ENCODE results near the gene KIAA0232. TPM values are rescaled to one million over a fixed set of nuclear protein-coding genes. Genes with fewer than 3 reads are reported as not detected.

The KIAA0232 gene
- polyA plus RNA-seq, 1 donor (not counting 4 experiments of a cell fraction or from before 2014, with no cell fraction given), result 10.0 TPM

GRCh38 chr4:6767386-6767747, 15.2 kb upstream of the KIAA0232 start:
- Histone ChIP-seq H3K4me3 (ENCODE audit: control insufficient read depth in 2 of 3, extremely low read depth in 1 of 3, insufficient read depth in 2 of 3, low read depth in 1 of 3, low read length in 3 of 3) (peak overlapping the region in 1 of 3 experiments; percentile 21), H3K36me3 (ENCODE audit: control insufficient read depth in 2 of 2, extremely low read depth in 1 of 2, insufficient read depth in 2 of 2, low read length in 2 of 2) (no peaks in the 10 kb centered on the region), H3K9ac (ENCODE audit: control insufficient read depth, extremely low read depth, insufficient read depth, low read length) (no peak overlapping the region), H3K4me2 (ENCODE audit: control insufficient read depth, extremely low read depth, insufficient read depth, low read depth, low read length) (peak overlapping the region; percentile 51), H3K27ac (ENCODE audit: control insufficient read depth, insufficient read depth, low read length) (peak overlapping the region; percentile 5), H3K27me3 (ENCODE audit: control insufficient read depth, extremely low read depth, insufficient read depth, low read length) (peaks cover 19% of the 10 kb centered on the region), H3K4me1 (ENCODE audit: control insufficient read depth, extremely low read depth, insufficient read depth, low read length) (peaks cover 48% of the 10 kb centered on the region), H3K9me3 (ENCODE audit: control insufficient read depth, low read depth, low read length) (no peaks in the 10 kb centered on the region), H3K9me1 (ENCODE audit: control insufficient read depth, extremely low read depth, insufficient read depth, low read length) (no peaks in the 10 kb centered on the region), H4K20me1 (ENCODE audit: control insufficient read depth, extremely low read depth, insufficient read depth, low read length) (no peaks in the 10 kb centered on the region), H2AFZ (ENCODE audit: control insufficient read depth, low read length) (no peak overlapping the region), H3K79me2 (ENCODE audit: control insufficient read depth, insufficient read depth, low read length) (no peaks in the 10 kb centered on the region)
- TF ChIP-seq EZH2 (IDR thresholded peaks at IDR 0.05; ENCODE audit: low read length), result no peak
- FAIRE-seq, result peak; percentile 93
- peak; percentile 53 for DNase-seq (ENCODE audit: low read depth, low spot score)
- dilution Hi-C loops (cut with MboI; ENCODE audit: extremely low pct_ligation_motif_present, low sequenced_read_pairs), result no loop called here

DNA sequence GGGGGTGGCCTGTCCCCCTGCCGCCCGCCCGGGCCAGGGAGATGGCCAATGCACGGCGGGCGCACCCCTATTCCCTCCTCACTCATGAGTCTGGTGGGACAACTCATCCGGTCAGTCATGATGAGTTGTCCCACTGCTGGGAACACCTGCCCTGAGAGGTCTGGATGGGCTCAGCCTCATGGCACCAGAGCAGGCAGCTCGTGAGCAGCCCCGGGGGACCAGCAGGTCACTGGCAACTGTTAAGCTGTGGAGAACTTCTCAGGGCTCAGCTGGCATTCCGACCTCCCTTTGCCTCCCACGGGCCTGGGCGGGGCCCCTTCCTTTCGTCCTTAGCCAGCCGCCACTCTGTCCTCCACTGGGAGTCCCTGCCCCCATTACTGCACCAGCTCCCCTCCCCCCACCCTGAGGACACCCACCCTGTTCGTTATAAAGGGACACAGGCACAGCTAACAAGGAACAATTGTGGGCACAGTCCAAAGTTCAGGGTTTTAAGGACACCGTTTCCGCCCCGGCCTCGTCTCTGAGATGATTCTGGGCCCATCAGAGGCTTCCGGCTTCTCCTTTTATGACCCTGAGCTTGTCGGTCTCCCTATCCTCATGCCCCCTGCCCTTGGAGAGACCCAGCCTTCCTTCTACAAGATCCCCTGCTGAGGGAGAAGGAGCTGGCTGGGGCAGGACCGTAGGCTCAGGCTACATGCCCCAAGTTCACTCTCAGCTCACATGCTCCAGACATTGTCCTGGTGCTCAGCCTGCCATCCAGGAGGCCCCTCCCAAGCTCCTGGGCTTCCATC, 14.6 kb upstream of the KIAA0232 start:
- Histone ChIP-seq H3K27me3 (ENCODE audit: control insufficient read depth, extremely low read depth, insufficient read depth, low read length) (peaks cover 19% of the 10 kb centered on the region), H3K4me1 (ENCODE audit: control insufficient read depth, extremely low read depth, insufficient read depth, low read length) (peaks cover 48% of the 10 kb centered on the region), H2AFZ (ENCODE audit: control insufficient read depth, low read length) (no peak overlapping the region), H3K9me1 (ENCODE audit: control insufficient read depth, extremely low read depth, insufficient read depth, low read length) (no peaks in the 10 kb centered on the region), H3K9me3 (ENCODE audit: control insufficient read depth, low read depth, low read length) (no peaks in the 10 kb centered on the region), H3K4me3 (ENCODE audit: control insufficient read depth in 2 of 3, extremely low read depth in 1 of 3, insufficient read depth in 2 of 3, low read depth in 1 of 3, low read length in 3 of 3) (peak overlapping the region in 1 of 3 experiments; percentile 21), H3K36me3 (ENCODE audit: control insufficient read depth in 2 of 2, extremely low read depth in 1 of 2, insufficient read depth in 2 of 2, low read length in 2 of 2) (no peaks in the 10 kb centered on the region), H3K27ac (ENCODE audit: control insufficient read depth, insufficient read depth, low read length) (peak overlapping the region; percentile 5), H3K9ac (ENCODE audit: control insufficient read depth, extremely low read depth, insufficient read depth, low read length) (no peak overlapping the region), H3K79me2 (ENCODE audit: control insufficient read depth, insufficient read depth, low read length) (no peaks in the 10 kb centered on the region), H4K20me1 (ENCODE audit: control insufficient read depth, extremely low read depth, insufficient read depth, low read length) (no peaks in the 10 kb centered on the region), H3K4me2 (ENCODE audit: control insufficient read depth, extremely low read depth, insufficient read depth, low read depth, low read length) (peak overlapping the region; percentile 51)
- TF ChIP-seq, protein P1, sequence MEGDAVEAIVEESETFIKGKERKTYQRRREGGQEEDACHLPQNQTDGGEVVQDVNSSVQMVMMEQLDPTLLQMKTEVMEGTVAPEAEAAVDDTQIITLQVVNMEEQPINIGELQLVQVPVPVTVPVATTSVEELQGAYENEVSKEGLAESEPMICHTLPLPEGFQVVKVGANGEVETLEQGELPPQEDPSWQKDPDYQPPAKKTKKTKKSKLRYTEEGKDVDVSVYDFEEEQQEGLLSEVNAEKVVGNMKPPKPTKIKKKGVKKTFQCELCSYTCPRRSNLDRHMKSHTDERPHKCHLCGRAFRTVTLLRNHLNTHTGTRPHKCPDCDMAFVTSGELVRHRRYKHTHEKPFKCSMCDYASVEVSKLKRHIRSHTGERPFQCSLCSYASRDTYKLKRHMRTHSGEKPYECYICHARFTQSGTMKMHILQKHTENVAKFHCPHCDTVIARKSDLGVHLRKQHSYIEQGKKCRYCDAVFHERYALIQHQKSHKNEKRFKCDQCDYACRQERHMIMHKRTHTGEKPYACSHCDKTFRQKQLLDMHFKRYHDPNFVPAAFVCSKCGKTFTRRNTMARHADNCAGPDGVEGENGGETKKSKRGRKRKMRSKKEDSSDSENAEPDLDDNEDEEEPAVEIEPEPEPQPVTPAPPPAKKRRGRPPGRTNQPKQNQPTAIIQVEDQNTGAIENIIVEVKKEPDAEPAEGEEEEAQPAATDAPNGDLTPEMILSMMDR (optimal IDR thresholded peaks at IDR 0.05 in 1 of 3, IDR thresholded peaks at IDR 0.05 in 1 of 3, conservative IDR thresholded peaks at IDR 0.05 in 1 of 3; ENCODE audit: extremely low read depth in 1 of 3, insufficient read depth in 2 of 3, low read length in 3 of 3), result no peak
- TF ChIP-seq EZH2 (IDR thresholded peaks at IDR 0.05; ENCODE audit: low read length), result no peak
- dilution Hi-C loops (cut with MboI; ENCODE audit: extremely low pct_ligation_motif_present, low sequenced_read_pairs), result no loop called here
- DNase-seq (ENCODE audit: low read depth, low spot score), result no peak
- no peak for FAIRE-seq

Data from keratinocyte (primary cell).